Right ventricle myocardium superior (tissue), 1 donor: ENCODE measurements around the gene GRHL1. TPM values are rescaled to one million over a fixed set of nuclear protein-coding genes. Genes with fewer than 3 reads are reported as not detected.
"Not testable (repeated sequence)": the region's sequence is repeated elsewhere in the genome, so short reads cannot be mapped to it uniquely, and the experiment has no call there.

ENCODE experiments used
- ATAC-seq: fragments of 200-7000 bp; cut with Tn5 transposase; one replicate; pipeline ENCODE4 v1.9.1; 2020; ENCODE audit warnings: mild to moderate bottlenecking; ENCODE audit not compliant: poor library complexity
- DNase-seq: peaks from one replicate; pipeline ENCODE4 v3.0.0-alpha.2; 2020
- intact Hi-C: fragments of 100-400 bp; cut with DNase I; formaldehyde crosslinking; loops from one replicate; pipeline ENCODE4 v1.11.2; 2022
- total RNA-seq: library from RNA; stranded (reverse); fragmentation: NEBNext Ultra II Directional; extraction: Animal tissue kit (Norgen Biotek cat#: 25700); gene quantifications from one replicate; pipeline ENCODE4 v1.2.1, GENCODE V29; 2021
- donor health status: DM: no; HTN: yes; CAD: no; lungs with severe emphysema.

Gene GRHL1
- total RNA-seq, 1 donor from 2014 or later: 1.0 TPM

GRCh38 chr2:10029875-10030223, 78.4 kb downstream of the GRHL1 start:
- ATAC-seq (no peak), DNase-seq (peak; percentile 16)
- intact Hi-C loops: no loop called here

GRCh38 chr2:10030311-10030736, 78.8 kb downstream of the GRHL1 start:
- intact Hi-C loops: no loop called here
- DNase-seq (peak; percentile 43), ATAC-seq (no peak)

- ATAC-seq, intact Hi-C loops: not testable (repeated sequence)
- peak; percentile 14 for DNase-seq
Measured at GRCh38 chr2:10030798-10031197, 79.3 kb downstream of the GRHL1 start.

- intact Hi-C loops: no loop called here
- peak; percentile 32 for DNase-seq
- no peak for ATAC-seq
Measured at GRCh38 chr2:10031886-10032745, 80.6 kb downstream of the GRHL1 start.

- ATAC-seq: no peak
- peak; percentile 31 for DNase-seq
- intact Hi-C loops: no loop called here
Measured at GRCh38 chr2:10032746-10033105, 81.2 kb downstream of the GRHL1 start.

- DNase-seq (peak; percentile 46), ATAC-seq (peak; percentile 3)
- intact Hi-C loops: no loop called here
Measured at GRCh38 chr2:10033251-10034006, 81.9 kb downstream of the GRHL1 start.

- no peak for DNase-seq
- intact Hi-C loops: no loop called here
- ATAC-seq: no peak
Measured at GRCh38 chr2:10034333-10035052, 83.0 kb downstream of the GRHL1 start.

- DNase-seq: peak; percentile 43
- no peak for ATAC-seq
- intact Hi-C loops: no loop called here
Measured at GRCh38 chr2:10035053-10035422, 83.5 kb downstream of the GRHL1 start.

- intact Hi-C loops: no loop called here
- peak; percentile 71 for ATAC-seq
Measured at GRCh38 chr2:10035633-10036032, 84.1 kb downstream of the GRHL1 start.

GRCh38 chr2:10036095-10036884, 84.8 kb downstream of the GRHL1 start:
- ATAC-seq (peak; percentile 74), DNase-seq (peak; percentile 86)
- intact Hi-C loops: no loop called here

More at GRCh38 chr2:10035633-10036032, 84.1 kb downstream of the GRHL1 start:
- peak; percentile 62 for DNase-seq

GRCh38 chr2:10038123-10038522, 86.6 kb downstream of the GRHL1 start:
- ATAC-seq (no peak), DNase-seq (no peak)
- intact Hi-C loops: no loop called here

- ATAC-seq (no peak), DNase-seq (no peak)
- intact Hi-C loops: no loop called here
Measured at GRCh38 chr2:10038716-10039115, 87.2 kb downstream of the GRHL1 start.

GRCh38 chr2:10039658-10040410, 88.3 kb downstream of the GRHL1 start:
- ATAC-seq (no peak), DNase-seq (peak; percentile 71)
- intact Hi-C loops: loop anchor here (5.0 kb wide), 2 partner anchors 33 to 48 kb away; no protein-coding TSS in a partner anchor

- ATAC-seq (no peak), DNase-seq (no peak)
- intact Hi-C loops: loop anchor here (5.0 kb wide), 2 partner anchors 34 to 49 kb away; no protein-coding TSS in a partner anchor
Measured at GRCh38 chr2:10041711-10042110, 90.2 kb downstream of the GRHL1 start.

GRCh38 chr2:10042301-10043161, 91.0 kb downstream of the GRHL1 start:
- ATAC-seq: peak; percentile 42
- intact Hi-C loops: loop anchor here (5.0 kb wide), 2 partner anchors 35 to 50 kb away; no protein-coding TSS in a partner anchor
- peak; percentile 93 for DNase-seq

- DNase-seq (peak; percentile 98), ATAC-seq (peak; percentile 80)
- intact Hi-C loops: loop anchor here (5.0 kb wide), 2 partner anchors 36 to 51 kb away; no protein-coding TSS in a partner anchor
Measured at GRCh38 chr2:10043256-10043905, 91.9 kb downstream of the GRHL1 start, which contains the start of gene KLF11. KLF11 (plus strand) TSS chr2:10043550; CDS start chr2:10043717, 167 bp downstream.
